Adrenal gland (tissue), 12 donors: ENCODE measurements around the gene DCTN2. TPM values are rescaled to one million over a fixed set of nuclear protein-coding genes. Genes with fewer than 3 reads are reported as not detected.
"Not testable (repeated sequence)": the region's sequence is repeated elsewhere in the genome, so short reads cannot be mapped to it uniquely, and the experiment has no call there.

Experiments
- DNase-seq, 7 donors: peaks; one replicate each; pipeline ENCODE4 v3.0.0-alpha.2; 2019 to 2020
- H3K27ac ChIP-seq, 5 donors: fragments of 200-600 bp; sonication (generic) in 4 of 5; 1 replicate in 3 of 5; 2 replicates in 2 of 5; pipeline versions ENCODE4 v1.5.1 to v1.8.0; 2016 to 2020; ENCODE audit warnings: mild to moderate bottlenecking in 1 of 5
- H3K27me3 ChIP-seq: fragments of 200-600 bp; 2 replicates; pipeline ENCODE4 v1.8.0; 2021
- H3K36me3 ChIP-seq, 2 donors: fragments of 200-600 bp; replicated peaks in 1 of 2; 1 replicate in 1 of 2; 2 replicates in 1 of 2; pipeline versions ENCODE4 v1.5.1 to v1.8.0; 2018 to 2022
- H3K4me1 ChIP-seq, 2 donors: fragments of 200-600 bp; replicated peaks in 1 of 2; 1 replicate in 1 of 2; 2 replicates in 1 of 2; pipeline versions ENCODE4 v1.5.1 to v1.8.0; 2018 to 2021
- H3K4me3 ChIP-seq, 4 donors: fragments of 200-600 bp; sonication (generic) in 3 of 4; one replicate each; pipeline ENCODE4 v1.5.1; 2016 to 2018
- H3K9me3 ChIP-seq, 3 donors: fragments of 200-600 bp; sonication (generic) in 1 of 3; replicated peaks in 1 of 3; 1 replicate in 2 of 3; 2 replicates in 1 of 3; pipeline versions ENCODE4 v1.5.1 to v1.8.0; 2016 to 2021
- POLR2A ChIP-seq, 2 donors: fragments of 450-650 bp; IDR thresholded peaks; one replicate each; pipeline ENCODE4 v1.6.1; 2017; ENCODE audit warnings: antibody characterized with exemption in 2 of 2, mild to moderate bottlenecking in 2 of 2, moderate library complexity in 1 of 2
- WGBS, 4 donors: extraction: QIAGEN DNeasy Blood & Tissue Kit in 2 of 4; methylation state at CpG; one replicate each; pipeline versions ENCODE4 v1.1.5 to v1.1.7; 2013 to 2017; 5-methylcytosine and 5-hydroxymethylcytosine counted together
- intact Hi-C, 2 donors: fragments of 100-400 bp; cut with DNase I; formaldehyde crosslinking; loops; one replicate each; pipeline versions ENCODE4 v1.14.1 to v1.15.0; 2022 to 2023
- polyA plus RNA-seq, 3 donors: library from polyadenylated mRNA; stranded (reverse); fragments of 200-250 nt in 2 of 3; fragments of 350-450 nt in 1 of 3; fragmentation: Illumina TruSeq in 1 of 3; extraction: RNeasy Lipid Tissue Mini Kit (QIAGEN cat#74804) in 1 of 3; gene quantifications; one replicate each; pipeline ENCODE4 v1.2.3, GENCODE V29; 2013 to 2014
- total RNA-seq, 9 donors: library from RNA; depleted of rRNA in 4 of 9; stranded (reverse); fragments of >200 nt in 4 of 9; fragments of 120-200 nt in 1 of 9; fragmentation: NEBNext Ultra II Directional in 1 of 9; extraction: Animal tissue kit (Norgen Biotek cat#: 25700) in 1 of 9; gene quantifications; one replicate each; pipeline versions ENCODE4 v1.1.0 to v1.2.4, GENCODE V29; 2013 to 2023
- TF ChIP-seq, protein P1 (sequence below), 6 experiments: fragments of 450-650 bp in 4 of 6; fragments of 200-600 bp in 2 of 6; sonication (generic) in 1 of 6; IDR thresholded peaks; 1 replicate in 5 of 6; 2 replicates in 1 of 6; pipeline versions ENCODE4 v1.5.1 to v1.8.0; 2016 to 2021; ENCODE audit warnings: antibody characterized with exemption in 6 of 6, mild to moderate bottlenecking in 2 of 6, moderate library complexity in 1 of 6
- donor health status: healthy with polysubstance abuse.
- donor health status: Bipolar disorder and iron deficiency.
- donor health status: DM: yes; HTN: yes; CAD: no.
- donor health status: DM: no; HTN: no; CAD: no.
- donor health status: DM: no; HTN: no; CAD: no.
- donor health status: DM: yes; HTN: yes; CAD: no.

Gene DCTN2
- total and polyA plus RNA-seq, 12 donors = 81.2 to 238 (median 135) TPM

DNA sequence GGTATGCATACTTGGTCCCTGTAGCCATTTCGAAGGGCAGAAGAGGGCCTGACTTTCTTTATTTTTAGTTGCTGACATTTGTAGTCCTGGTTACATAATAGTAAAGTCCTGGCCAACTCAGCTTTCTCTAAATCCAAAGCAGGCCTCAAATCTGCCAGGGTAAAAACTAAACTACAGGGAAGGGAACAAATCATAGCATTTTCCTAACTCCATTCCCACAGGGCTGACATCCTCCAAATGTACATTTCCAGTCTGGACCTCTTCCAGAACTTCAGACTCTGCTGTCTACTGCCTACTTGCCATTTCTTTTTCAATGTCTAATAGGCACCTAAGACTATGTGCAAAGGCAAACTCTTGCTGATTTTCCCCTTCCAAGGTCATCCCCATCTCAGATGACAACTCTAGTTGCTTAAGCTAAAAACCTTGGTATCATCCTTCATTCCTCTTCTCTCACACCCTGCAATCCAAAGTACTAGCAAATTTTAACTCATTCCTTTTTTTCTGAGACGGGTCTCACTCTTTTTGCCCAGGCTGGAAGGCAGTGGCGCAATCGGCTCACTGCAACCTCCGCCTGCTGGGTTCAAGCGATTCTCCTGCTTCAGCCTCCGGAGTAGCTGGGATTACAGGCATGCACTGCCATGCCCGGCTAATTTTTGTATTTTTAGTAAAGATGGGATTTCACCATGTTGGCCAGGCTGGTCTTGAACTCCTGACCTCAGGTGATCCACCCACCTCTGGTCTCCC, 28.6 kb downstream of the DCTN2 start:
- Histone ChIP-seq H3K4me3 (peak overlapping the region in 2 of 4 donors; percentile 86 to 94), H3K4me1 (peaks cover 33 to 42% of the 10 kb centered on the region in 2 donors), H3K36me3 (peaks cover 0 to 44% of the 10 kb centered on the region in 2 donors), H3K27ac (peak overlapping the region; percentile 69 to 100 (median 99)), H3K27me3 (no peaks in the 10 kb centered on the region), H3K9me3 (no peaks in the 10 kb centered on the region)
- DNase-seq = no peak
- 38 to 53% (median 48%) methylated on average over 8 of the region's 8 CpGs for WGBS, 4 donors
- TF ChIP-seq, protein P1, sequence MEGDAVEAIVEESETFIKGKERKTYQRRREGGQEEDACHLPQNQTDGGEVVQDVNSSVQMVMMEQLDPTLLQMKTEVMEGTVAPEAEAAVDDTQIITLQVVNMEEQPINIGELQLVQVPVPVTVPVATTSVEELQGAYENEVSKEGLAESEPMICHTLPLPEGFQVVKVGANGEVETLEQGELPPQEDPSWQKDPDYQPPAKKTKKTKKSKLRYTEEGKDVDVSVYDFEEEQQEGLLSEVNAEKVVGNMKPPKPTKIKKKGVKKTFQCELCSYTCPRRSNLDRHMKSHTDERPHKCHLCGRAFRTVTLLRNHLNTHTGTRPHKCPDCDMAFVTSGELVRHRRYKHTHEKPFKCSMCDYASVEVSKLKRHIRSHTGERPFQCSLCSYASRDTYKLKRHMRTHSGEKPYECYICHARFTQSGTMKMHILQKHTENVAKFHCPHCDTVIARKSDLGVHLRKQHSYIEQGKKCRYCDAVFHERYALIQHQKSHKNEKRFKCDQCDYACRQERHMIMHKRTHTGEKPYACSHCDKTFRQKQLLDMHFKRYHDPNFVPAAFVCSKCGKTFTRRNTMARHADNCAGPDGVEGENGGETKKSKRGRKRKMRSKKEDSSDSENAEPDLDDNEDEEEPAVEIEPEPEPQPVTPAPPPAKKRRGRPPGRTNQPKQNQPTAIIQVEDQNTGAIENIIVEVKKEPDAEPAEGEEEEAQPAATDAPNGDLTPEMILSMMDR (IDR thresholded peaks at IDR 0.05) = no peak
- no peak for TF ChIP-seq POLR2A (IDR thresholded peaks at IDR 0.05)
- intact Hi-C loops = no loop called here

DNA sequence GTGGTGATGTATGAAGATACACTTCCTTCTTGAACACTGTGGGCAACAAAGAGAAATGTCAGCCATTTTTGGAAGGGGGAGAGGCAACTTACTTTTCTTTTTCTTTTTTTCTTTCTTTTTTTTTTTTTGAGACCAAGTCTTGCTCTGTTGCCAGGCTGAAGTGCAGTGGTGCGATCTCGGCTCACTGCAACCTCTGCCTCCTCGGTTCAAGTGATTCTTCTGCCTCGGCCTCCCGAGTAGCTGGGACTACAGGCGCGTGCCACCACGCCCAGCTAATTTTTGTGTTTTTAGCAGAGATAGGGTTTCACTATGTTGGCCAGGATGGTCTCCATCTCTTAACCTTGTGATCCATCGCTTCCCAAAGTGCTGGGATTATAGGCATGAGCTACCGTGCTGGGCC, 29.3 kb downstream of the DCTN2 start:
- Histone ChIP-seq H3K36me3 (peaks cover 0 to 50% of the 10 kb centered on the region in 2 donors), H3K27ac (peak overlapping the region in 4 of 5 donors; percentile 96 to 100 (median 100)), H3K4me3 (peak overlapping the region in 1 of 4 donors; percentile 86), H3K4me1 (peaks cover 32 to 41% of the 10 kb centered on the region in 2 donors)
- H3K27me3 ChIP-seq, H3K9me3 ChIP-seq, intact Hi-C loops, DNase-seq: not testable (repeated sequence)
- WGBS, 4 donors = 78 to 83% (median 80%) methylated on average over 10 of the region's 10 CpGs

DNA sequence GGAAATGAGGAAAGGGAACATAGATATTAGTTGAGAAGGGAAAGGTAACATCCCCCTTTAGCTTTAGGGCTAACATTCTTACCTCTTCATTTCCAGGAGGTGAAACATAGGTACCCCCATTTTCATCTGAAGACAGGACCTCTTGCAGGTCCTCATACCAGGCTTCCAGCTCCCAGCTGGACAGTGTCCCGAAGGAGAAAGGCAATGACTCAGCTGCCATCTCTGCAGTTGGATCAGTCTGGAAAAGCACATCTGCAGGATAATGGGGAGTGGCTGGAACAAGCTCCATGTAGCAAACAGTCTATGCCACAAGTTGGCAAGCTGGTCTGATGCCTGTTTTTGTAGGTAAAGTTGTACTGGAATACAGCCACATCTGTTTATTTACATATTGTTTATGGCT, 29.8 kb downstream of the DCTN2 start:
- H3K4me1 ChIP-seq = peaks cover 31 to 41% of the 10 kb centered on the region in 2 donors
- H3K27me3 ChIP-seq = no peaks in the 10 kb centered on the region
- intact Hi-C loops = no loop called here
- H3K27ac ChIP-seq = peak overlapping the region in 3 of 5 donors; percentile 72 to 100 (median 99)
- H3K9me3 ChIP-seq = no peaks in the 10 kb centered on the region
- DNase-seq = peak in 6 of 7 donors; percentile 36 to 66 (median 56)
- no peak overlapping the region for H3K4me3 ChIP-seq
- 13 to 38% (median 30%) methylated on average over 1 of the region's 1 CpG for WGBS, 4 donors
- H3K36me3 ChIP-seq = peaks cover 0 to 56% of the 10 kb centered on the region in 2 donors
- no peak for TF ChIP-seq POLR2A (IDR thresholded peaks at IDR 0.05)
- TF ChIP-seq, protein P1 (IDR thresholded peaks at IDR 0.05) = no peak

DNA sequence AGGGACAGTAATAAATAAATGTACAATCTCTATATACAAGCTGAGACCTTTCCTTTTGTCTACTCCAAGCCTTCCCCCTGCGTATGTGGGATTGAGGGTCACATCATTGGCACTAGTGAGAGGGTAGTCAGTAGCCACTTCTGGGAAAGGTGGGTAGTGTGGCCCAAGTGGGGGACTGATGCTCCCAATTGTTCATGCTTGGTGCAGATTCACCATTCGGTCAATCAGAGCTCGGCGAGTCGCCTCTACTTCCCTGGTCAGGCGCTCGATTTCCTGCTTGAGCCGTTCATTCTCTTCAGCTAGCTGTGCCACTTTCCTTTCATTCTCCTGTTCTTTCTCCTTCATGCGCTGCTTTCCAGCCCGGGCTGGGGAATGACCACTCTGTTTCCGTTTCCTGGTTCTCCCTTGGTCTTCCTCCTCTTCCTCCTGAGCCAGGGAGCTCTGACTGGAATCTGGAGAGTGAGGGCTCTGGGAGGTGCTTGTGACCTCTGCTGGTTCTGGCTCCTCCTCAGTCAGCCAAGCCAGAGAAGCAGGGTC, 30.3 kb downstream of the DCTN2 start:
- DNase-seq = no peak
- WGBS, 4 donors = 79 to 90% (median 87%) methylated on average over 11 of the region's 11 CpGs
- Histone ChIP-seq H3K4me3 (no peak overlapping the region), H3K27ac (peak overlapping the region in 2 of 5 donors; percentile 72 to 100), H3K9me3 (no peaks in the 10 kb centered on the region), H3K4me1 (peaks cover 26 to 36% of the 10 kb centered on the region in 2 donors), H3K36me3 (peaks cover 0 to 61% of the 10 kb centered on the region in 2 donors), H3K27me3 (no peaks in the 10 kb centered on the region)
- intact Hi-C loops = no loop called here
- TF ChIP-seq, protein P1 (IDR thresholded peaks at IDR 0.05) = no peak
- no peak for TF ChIP-seq POLR2A (IDR thresholded peaks at IDR 0.05)
